ENCODE measurements around the gene ROBO2. TPM values are rescaled to one million over a fixed set of nuclear protein-coding genes. Genes with fewer than 3 reads are reported as not detected.

ROBO2 gene
- total RNA-seq, 3 donors from 2014 or later, result not detected

GRCh38 chr3:77513542-77513941, 473.6 kb downstream of the ROBO2 start:
- no peak for ATAC-seq
- H3K9me3 Mint-ChIP-seq, result peaks cover 31% of the 10 kb centered on the region
- no peak overlapping the region for H3K4me3 Mint-ChIP-seq
- no peak for DNase-seq
- no peaks in the 10 kb centered on the region for H3K4me1 Mint-ChIP-seq (ENCODE audit: low read depth)
- H3K27me3 Mint-ChIP-seq (ENCODE audit: low read depth), result no peaks in the 10 kb centered on the region
- no peaks in the 10 kb centered on the region for H3K36me3 Mint-ChIP-seq (ENCODE audit: insufficient read depth)

- ATAC-seq (no peak), DNase-seq (no peak)
- no peak overlapping the region for H3K4me3 Mint-ChIP-seq
- H3K4me1 Mint-ChIP-seq (ENCODE audit: low read depth), result no peaks in the 10 kb centered on the region
- peaks cover 26% of the 10 kb centered on the region for H3K9me3 Mint-ChIP-seq
- H3K27me3 Mint-ChIP-seq (ENCODE audit: low read depth), result no peaks in the 10 kb centered on the region
- H3K36me3 Mint-ChIP-seq (ENCODE audit: insufficient read depth), result no peaks in the 10 kb centered on the region
Observed at GRCh38 chr3:77514766-77515165, 474.9 kb downstream of the ROBO2 start.

GRCh38 chr3:77524463-77524862, 484.6 kb downstream of the ROBO2 start:
- Mint-ChIP-seq H3K4me1 (ENCODE audit: low read depth) (no peaks in the 10 kb centered on the region), H3K27me3 (ENCODE audit: low read depth) (no peaks in the 10 kb centered on the region)
- ATAC-seq, result no peak

GRCh38 chr3:77524946-77525682, 485.2 kb downstream of the ROBO2 start:
- no peaks in the 10 kb centered on the region for H3K36me3 Mint-ChIP-seq (ENCODE audit: insufficient read depth)
- H3K9me3 Mint-ChIP-seq, result peaks cover 11% of the 10 kb centered on the region
- H3K4me3 Mint-ChIP-seq, result no peak overlapping the region
- no peaks in the 10 kb centered on the region for H3K4me1 Mint-ChIP-seq (ENCODE audit: low read depth)
- no peaks in the 10 kb centered on the region for H3K27me3 Mint-ChIP-seq (ENCODE audit: low read depth)
- ATAC-seq, result no peak
- no peak for DNase-seq

More at GRCh38 chr3:77524463-77524862, 484.6 kb downstream of the ROBO2 start:
- no peak for DNase-seq
- H3K36me3 Mint-ChIP-seq (ENCODE audit: insufficient read depth), result no peaks in the 10 kb centered on the region
- H3K9me3 Mint-ChIP-seq, result peaks cover 17% of the 10 kb centered on the region
- no peak overlapping the region for H3K4me3 Mint-ChIP-seq

GRCh38 chr3:77526573-77527113, 486.7 kb downstream of the ROBO2 start:
- no peak for DNase-seq
- peaks cover 10% of the 10 kb centered on the region for H3K9me3 Mint-ChIP-seq
- ATAC-seq, result no peak
- H3K4me1 Mint-ChIP-seq (ENCODE audit: low read depth), result no peaks in the 10 kb centered on the region
- H3K36me3 Mint-ChIP-seq (ENCODE audit: insufficient read depth), result no peaks in the 10 kb centered on the region
- no peak overlapping the region for H3K4me3 Mint-ChIP-seq
- H3K27me3 Mint-ChIP-seq (ENCODE audit: low read depth), result no peaks in the 10 kb centered on the region

GRCh38 chr3:77529522-77529921, 489.6 kb downstream of the ROBO2 start:
- H3K27me3 Mint-ChIP-seq (ENCODE audit: low read depth), result no peaks in the 10 kb centered on the region
- H3K9me3 Mint-ChIP-seq, result peaks cover 13% of the 10 kb centered on the region
- H3K4me1 Mint-ChIP-seq (ENCODE audit: low read depth), result no peaks in the 10 kb centered on the region
- no peak overlapping the region for H3K4me3 Mint-ChIP-seq
- ATAC-seq, result no peak
- no peak for DNase-seq
- H3K36me3 Mint-ChIP-seq (ENCODE audit: insufficient read depth), result no peaks in the 10 kb centered on the region

GRCh38 chr3:77530870-77531269, 491.0 kb downstream of the ROBO2 start:
- ATAC-seq (no peak), DNase-seq (no peak)
- Mint-ChIP-seq H3K36me3 (ENCODE audit: insufficient read depth) (no peaks in the 10 kb centered on the region), H3K4me1 (ENCODE audit: low read depth) (no peaks in the 10 kb centered on the region), H3K9me3 (peaks cover 16% of the 10 kb centered on the region), H3K27me3 (ENCODE audit: low read depth) (no peaks in the 10 kb centered on the region), H3K4me3 (no peak overlapping the region)

- H3K27me3 Mint-ChIP-seq (ENCODE audit: low read depth), result no peaks in the 10 kb centered on the region
- no peak for ATAC-seq
- no peaks in the 10 kb centered on the region for H3K36me3 Mint-ChIP-seq (ENCODE audit: insufficient read depth)
- H3K4me3 Mint-ChIP-seq, result no peak overlapping the region
- peaks cover 30% of the 10 kb centered on the region for H3K9me3 Mint-ChIP-seq
- no peaks in the 10 kb centered on the region for H3K4me1 Mint-ChIP-seq (ENCODE audit: low read depth)
- no peak for DNase-seq
Observed at GRCh38 chr3:77535116-77535515, 495.2 kb downstream of the ROBO2 start.

GRCh38 chr3:77536038-77536775, 496.3 kb downstream of the ROBO2 start:
- DNase-seq, result no peak
- no peaks in the 10 kb centered on the region for H3K27me3 Mint-ChIP-seq (ENCODE audit: low read depth)
- H3K9me3 Mint-ChIP-seq, result peaks cover 34% of the 10 kb centered on the region
- no peaks in the 10 kb centered on the region for H3K4me1 Mint-ChIP-seq (ENCODE audit: low read depth)
- H3K4me3 Mint-ChIP-seq, result no peak overlapping the region
- ATAC-seq, result no peak
- H3K36me3 Mint-ChIP-seq (ENCODE audit: insufficient read depth), result no peaks in the 10 kb centered on the region

- Mint-ChIP-seq H3K27me3 (ENCODE audit: low read depth) (no peaks in the 10 kb centered on the region), H3K4me3 (no peak overlapping the region), H3K9me3 (peaks cover 28% of the 10 kb centered on the region), H3K36me3 (ENCODE audit: insufficient read depth) (no peaks in the 10 kb centered on the region), H3K4me1 (ENCODE audit: low read depth) (no peaks in the 10 kb centered on the region)
- DNase-seq (no peak), ATAC-seq (no peak)
Observed at GRCh38 chr3:77539014-77539413, 499.1 kb downstream of the ROBO2 start.

- DNase-seq, result no peak
- ATAC-seq, result no peak
- H3K36me3 Mint-ChIP-seq (ENCODE audit: insufficient read depth), result no peaks in the 10 kb centered on the region
- H3K27me3 Mint-ChIP-seq (ENCODE audit: low read depth), result no peaks in the 10 kb centered on the region
- H3K9me3 Mint-ChIP-seq, result peaks cover 30% of the 10 kb centered on the region
- H3K4me1 Mint-ChIP-seq (ENCODE audit: low read depth), result no peaks in the 10 kb centered on the region
- no peak overlapping the region for H3K4me3 Mint-ChIP-seq
Observed at GRCh38 chr3:77539677-77540076, 499.8 kb downstream of the ROBO2 start.

- DNase-seq, result no peak
Observed at GRCh38 chr3:77541203-77541922, 501.5 kb downstream of the ROBO2 start.

GRCh38 chr3:77546246-77546645, 506.3 kb downstream of the ROBO2 start:
- Mint-ChIP-seq H3K36me3 (ENCODE audit: insufficient read depth) (no peaks in the 10 kb centered on the region), H3K9me3 (peaks cover 16% of the 10 kb centered on the region), H3K4me3 (no peak overlapping the region), H3K27me3 (ENCODE audit: low read depth) (no peaks in the 10 kb centered on the region), H3K4me1 (ENCODE audit: low read depth) (no peaks in the 10 kb centered on the region)
- ATAC-seq (no peak), DNase-seq (no peak)

More at GRCh38 chr3:77541203-77541922, 501.5 kb downstream of the ROBO2 start:
- no peak overlapping the region for H3K4me3 Mint-ChIP-seq
- H3K36me3 Mint-ChIP-seq (ENCODE audit: insufficient read depth), result no peaks in the 10 kb centered on the region
- H3K9me3 Mint-ChIP-seq, result peaks cover 31% of the 10 kb centered on the region
- no peak for ATAC-seq
- no peaks in the 10 kb centered on the region for H3K4me1 Mint-ChIP-seq (ENCODE audit: low read depth)
- no peaks in the 10 kb centered on the region for H3K27me3 Mint-ChIP-seq (ENCODE audit: low read depth)

- ATAC-seq (no peak), DNase-seq (no peak)
- H3K4me3 Mint-ChIP-seq, result no peak overlapping the region
- H3K36me3 Mint-ChIP-seq (ENCODE audit: insufficient read depth), result no peaks in the 10 kb centered on the region
- no peaks in the 10 kb centered on the region for H3K4me1 Mint-ChIP-seq (ENCODE audit: low read depth)
- H3K27me3 Mint-ChIP-seq (ENCODE audit: low read depth), result no peaks in the 10 kb centered on the region
- H3K9me3 Mint-ChIP-seq, result peaks cover 9% of the 10 kb centered on the region
Observed at GRCh38 chr3:77549034-77549433, 509.1 kb downstream of the ROBO2 start.

Measured in activated T-cell treated with anti-CD3 and anti-CD28 coated beads, Interleukin-2, amount 50 U/mL, for 4 hours (primary cell).